Measurements from ENCODE around the gene DIP2B.

The DIP2B gene

DNA sequence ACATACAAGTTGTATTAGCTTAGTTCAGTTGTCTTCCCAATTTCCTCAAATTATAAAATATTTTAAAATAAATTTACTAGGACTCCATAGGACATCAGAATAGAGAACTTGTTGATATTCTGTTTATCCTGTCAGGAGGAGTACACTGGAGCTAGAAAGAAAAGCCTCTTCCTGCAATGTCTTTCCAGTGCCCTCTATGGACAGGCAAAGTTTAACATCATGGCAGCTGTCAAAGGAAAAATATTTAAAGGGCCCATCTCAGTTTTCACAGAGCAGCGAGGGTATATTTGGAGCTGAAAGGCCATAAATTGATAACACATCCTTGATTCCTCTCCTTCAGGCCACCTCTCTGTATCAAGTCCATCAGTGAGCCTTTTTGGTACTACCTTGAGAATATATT, 19.0 kb downstream of the DIP2B start:
- peaks cover 34% of the 10 kb centered on the region for H3K79me2 ChIP-seq (ENCODE audit: insufficient read depth, low read length)

DNA sequence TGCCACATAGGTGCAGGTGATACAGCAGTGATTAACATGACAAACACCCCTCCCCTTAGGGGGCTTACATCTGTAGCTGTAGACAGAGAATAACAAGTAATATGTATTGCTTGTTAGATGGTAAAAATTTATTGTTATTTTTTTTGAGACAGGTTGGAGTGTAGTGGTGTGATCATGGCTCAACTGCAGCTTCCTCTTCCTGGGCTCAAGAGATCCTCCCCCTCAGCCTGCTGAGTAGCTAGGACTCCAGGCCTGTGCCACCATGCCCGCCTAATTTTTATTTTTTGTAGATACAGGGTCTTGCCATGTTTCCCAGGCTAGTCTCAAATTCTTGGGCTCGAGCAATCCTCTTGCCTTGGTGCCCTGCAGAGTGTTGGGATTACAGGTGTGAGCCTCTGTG, 19.8 kb downstream of the DIP2B start:
- no peaks in the 10 kb centered on the region for H3K9me3 ChIP-seq (ENCODE audit: insufficient read depth, low read length)
- H2AFZ ChIP-seq (ENCODE audit: low read depth, low read length, severe bottlenecking), result no peak overlapping the region
- H3F3A ChIP-seq (ENCODE audit: insufficient read depth), result peaks cover 8% of the 10 kb centered on the region; the same call in 1 of the 2 replicates
- H3K36me3 ChIP-seq (ENCODE audit: low read length), result no peaks in the 10 kb centered on the region
- no peaks in the 10 kb centered on the region for H3K27me3 ChIP-seq (ENCODE audit: low read length)
- H3K9ac ChIP-seq (ENCODE audit: low read length), result no peak overlapping the region
- no peaks in the 10 kb centered on the region; the same call in 1 of the 2 replicates for H4K20me1 ChIP-seq (ENCODE audit: low read depth, low read length)
- no peak overlapping the region for H3K27ac ChIP-seq (ENCODE audit: low read depth, low read length)
- no peaks in the 10 kb centered on the region for H3K9me2 ChIP-seq (replicated peaks; ENCODE audit: insufficient read depth, low read length)
- no peak overlapping the region for H3K4me2 ChIP-seq (ENCODE audit: low read depth, low read length, poor library complexity, severe bottlenecking)
- H3K4me3 ChIP-seq (ENCODE audit: insufficient read depth, low read length, poor library complexity, severe bottlenecking), result no peak overlapping the region
- H3K79me2 ChIP-seq (ENCODE audit: insufficient read depth, low read length), result peaks cover 27% of the 10 kb centered on the region; the same call in 1 of the 2 replicates
- TF ChIP-seq, protein P1, sequence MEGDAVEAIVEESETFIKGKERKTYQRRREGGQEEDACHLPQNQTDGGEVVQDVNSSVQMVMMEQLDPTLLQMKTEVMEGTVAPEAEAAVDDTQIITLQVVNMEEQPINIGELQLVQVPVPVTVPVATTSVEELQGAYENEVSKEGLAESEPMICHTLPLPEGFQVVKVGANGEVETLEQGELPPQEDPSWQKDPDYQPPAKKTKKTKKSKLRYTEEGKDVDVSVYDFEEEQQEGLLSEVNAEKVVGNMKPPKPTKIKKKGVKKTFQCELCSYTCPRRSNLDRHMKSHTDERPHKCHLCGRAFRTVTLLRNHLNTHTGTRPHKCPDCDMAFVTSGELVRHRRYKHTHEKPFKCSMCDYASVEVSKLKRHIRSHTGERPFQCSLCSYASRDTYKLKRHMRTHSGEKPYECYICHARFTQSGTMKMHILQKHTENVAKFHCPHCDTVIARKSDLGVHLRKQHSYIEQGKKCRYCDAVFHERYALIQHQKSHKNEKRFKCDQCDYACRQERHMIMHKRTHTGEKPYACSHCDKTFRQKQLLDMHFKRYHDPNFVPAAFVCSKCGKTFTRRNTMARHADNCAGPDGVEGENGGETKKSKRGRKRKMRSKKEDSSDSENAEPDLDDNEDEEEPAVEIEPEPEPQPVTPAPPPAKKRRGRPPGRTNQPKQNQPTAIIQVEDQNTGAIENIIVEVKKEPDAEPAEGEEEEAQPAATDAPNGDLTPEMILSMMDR (IDR thresholded peaks at IDR 0.05; ENCODE audit: insufficient read depth, low read length, poor library complexity, severe bottlenecking), result no peak

More for the DNA sequence above, 19.0 kb downstream of the DIP2B start:
- TF ChIP-seq, protein P1 (IDR thresholded peaks at IDR 0.05; ENCODE audit: insufficient read depth, low read length, poor library complexity, severe bottlenecking), result no peak
- no peak for TF ChIP-seq EZH2phosphoT487 (conservative IDR thresholded peaks at IDR 0.05; ENCODE audit: low read length)
- no peaks in the 10 kb centered on the region for H3K36me3 ChIP-seq (ENCODE audit: low read length)
- H2AFZ ChIP-seq (ENCODE audit: low read depth, low read length, severe bottlenecking), result no peak overlapping the region
- H3K27ac ChIP-seq (ENCODE audit: low read depth, low read length), result no peak overlapping the region
- H4K20me1 ChIP-seq (ENCODE audit: low read depth, low read length), result no peaks in the 10 kb centered on the region; the same call in 1 of the 2 replicates
- no peaks in the 10 kb centered on the region for H3K27me3 ChIP-seq (ENCODE audit: low read length)
- H3F3A ChIP-seq (ENCODE audit: insufficient read depth), result peaks cover 8% of the 10 kb centered on the region; the same call in 1 of the 2 replicates
- no peak overlapping the region for H3K9ac ChIP-seq (ENCODE audit: low read length)
- no peaks in the 10 kb centered on the region for H3K9me2 ChIP-seq (replicated peaks; ENCODE audit: insufficient read depth, low read length)
- no peaks in the 10 kb centered on the region for H3K9me3 ChIP-seq (ENCODE audit: insufficient read depth, low read length)
- no peak overlapping the region for H3K4me2 ChIP-seq (ENCODE audit: low read depth, low read length, poor library complexity, severe bottlenecking)
- no peak overlapping the region for H3K4me3 ChIP-seq (ENCODE audit: insufficient read depth, low read length, poor library complexity, severe bottlenecking)

DNA sequence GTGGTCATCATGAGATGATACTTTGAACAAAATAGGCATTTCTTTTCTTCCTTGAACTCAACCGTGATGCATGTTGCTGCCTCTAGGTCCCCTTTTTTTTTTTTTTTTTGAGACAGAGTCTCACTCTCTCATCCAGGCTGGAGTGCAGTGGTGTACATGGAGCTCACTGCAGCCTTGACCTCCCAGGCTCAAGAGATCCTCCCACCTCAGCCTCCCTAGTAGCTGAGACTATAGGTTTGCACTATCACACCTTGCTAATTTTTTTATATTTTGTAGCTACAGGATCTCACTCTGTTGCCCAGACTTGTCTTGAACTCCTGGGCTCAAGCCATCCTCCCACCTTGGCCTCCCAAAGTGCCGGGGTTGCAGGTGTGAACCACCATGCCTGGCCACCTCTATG, 20.6 kb downstream of the DIP2B start:
- no peaks in the 10 kb centered on the region for H4K20me1 ChIP-seq (ENCODE audit: low read depth, low read length)
- peaks cover 4% of the 10 kb centered on the region; the same call in 1 of the 2 replicates for H3F3A ChIP-seq (ENCODE audit: insufficient read depth)
- no peaks in the 10 kb centered on the region for H3K27me3 ChIP-seq (ENCODE audit: low read length)
- H3K9me2 ChIP-seq (replicated peaks; ENCODE audit: insufficient read depth, low read length), result no peaks in the 10 kb centered on the region
- H2AFZ ChIP-seq (ENCODE audit: low read depth, low read length, severe bottlenecking), result no peak overlapping the region
- no peak overlapping the region for H3K4me2 ChIP-seq (ENCODE audit: low read depth, low read length, poor library complexity, severe bottlenecking)
- H3K79me2 ChIP-seq (ENCODE audit: insufficient read depth, low read length), result peaks cover 19% of the 10 kb centered on the region; the same call in 1 of the 2 replicates
- H3K27ac ChIP-seq (ENCODE audit: low read depth, low read length), result no peak overlapping the region
- no peaks in the 10 kb centered on the region for H3K36me3 ChIP-seq (ENCODE audit: low read length)
- H3K9ac ChIP-seq (ENCODE audit: low read length), result no peak overlapping the region
- H3K4me3 ChIP-seq (ENCODE audit: insufficient read depth, low read length, poor library complexity, severe bottlenecking), result no peak overlapping the region
- no peak for TF ChIP-seq EZH2phosphoT487 (conservative IDR thresholded peaks at IDR 0.05; ENCODE audit: low read length)
- TF ChIP-seq, protein P1 (IDR thresholded peaks at IDR 0.05; ENCODE audit: insufficient read depth, low read length, poor library complexity, severe bottlenecking), result no peak
- H3K9me3 ChIP-seq (ENCODE audit: insufficient read depth, low read length), result no peaks in the 10 kb centered on the region

All from SU-DHL-6 (cell line).